PC-3 (cell line): ENCODE data around the gene MGA. TPM values are rescaled to one million over a fixed set of nuclear protein-coding genes. Genes with fewer than 3 reads are reported as not detected.

Source experiments
- ATAC-seq: fragments of 200-7000 bp; cut with Tn5 transposase; 2 replicates; pipeline ENCODE4 v1.9.1; 2020; ENCODE audit warnings: mild to moderate bottlenecking, moderate library complexity
- Bru-seq: library from RNA; stranded (reverse); fragments of 400-500 nt; gene quantifications from one replicate; lab custom pipeline; 2021; lab: Mats Ljungman, UMichigan
- BruChase-seq, 2 experiments: library from RNA; stranded (reverse); fragments of 400-500 nt; gene quantifications; one replicate each; lab custom pipeline; 2021; lab: Mats Ljungman, UMichigan
- BruUV-seq: library from RNA; stranded (reverse); fragments of 400-500 nt; replicated peaks from 2 replicates; lab custom pipeline; 2021; lab: Mats Ljungman, UMichigan
- CTCF ChIA-PET: fragments of 300-600 bp; sonication (Branson Sonifier 250); formaldehyde crosslinking; loops from one replicate; lab custom pipeline; 2022; ENCODE audit warnings: antibody characterized with exemption; lab: Charles Lee
- POLR2A ChIA-PET: fragments of 300-600 bp; sonication (Branson Sonifier 250); formaldehyde crosslinking; loops from one replicate; lab custom pipeline; 2022; ENCODE audit warnings: antibody characterized with exemption; ENCODE audit not compliant: unreplicated experiment; lab: Charles Lee
- DNase-seq: peaks from one replicate; pipeline ENCODE4 v3.0.0-alpha.2; 2015
- H2AFZ ChIP-seq: fragments of 300-600 bp; sonication (generic); 2 replicates; pipeline ENCODE4 v1.6.0; 2016; ENCODE audit warnings: antibody characterized with exemption, low read length
- H3F3A ChIP-seq: fragments of 300-600 bp; sonication (generic); one replicate; pipeline ENCODE4 v1.6.0; 2017; ENCODE audit warnings: antibody characterized with exemption, low read length, control low read depth, mild to moderate bottlenecking; ENCODE audit not compliant: unreplicated experiment
- H3K27ac ChIP-seq: fragments of 300-600 bp; sonication (generic); 2 replicates; pipeline ENCODE4 v1.5.1; 2016; ENCODE audit warnings: mild to moderate bottlenecking, low read length
- H3K27me3 ChIP-seq: fragments of 300-600 bp; sonication (generic); 2 replicates; pipeline ENCODE4 v1.6.1; 2016; ENCODE audit warnings: low read length, mixed read lengths
- H3K36me3 ChIP-seq: fragments of 300-600 bp; sonication (generic); 2 replicates; pipeline ENCODE4 v1.6.1; 2016; ENCODE audit warnings: low read depth, mixed run types, low read length, mixed read lengths
- H3K4me1 ChIP-seq: fragments of 300-600 bp; sonication (generic); 2 replicates; pipeline ENCODE4 v1.5.1; 2016; ENCODE audit warnings: low read length; ENCODE audit not compliant: insufficient read depth
- H3K4me2 ChIP-seq: fragments of 300-600 bp; sonication (generic); 2 replicates; pipeline ENCODE4 v1.6.0; 2016; ENCODE audit warnings: low read length
- H3K4me3 ChIP-seq: fragments of 300-600 bp; sonication (generic); 2 replicates; pipeline ENCODE4 v1.5.1; 2016; ENCODE audit warnings: mild to moderate bottlenecking, low read length, mixed read lengths
- H3K79me2 ChIP-seq: fragments of 300-600 bp; sonication (generic); 2 replicates; pipeline ENCODE4 v1.6.1; 2017; ENCODE audit warnings: low read length, mixed read lengths
- H3K9ac ChIP-seq: fragments of 300-600 bp; sonication (generic); 2 replicates; pipeline ENCODE4 v1.6.0; 2016; ENCODE audit warnings: mild to moderate bottlenecking, low read length
- H3K9me2 ChIP-seq: fragments of 300-600 bp; sonication (generic); replicated peaks from 2 replicates; pipeline ENCODE4 v1.6.1; 2016; ENCODE audit warnings: mixed run types, low read length, mixed read lengths
- H3K9me3 ChIP-seq: fragments of 300-600 bp; sonication (generic); 2 replicates; pipeline ENCODE4 v1.6.1; 2016; ENCODE audit warnings: low read length, mixed read lengths
- H4K20me1 ChIP-seq: fragments of 300-600 bp; sonication (generic); 2 replicates; pipeline ENCODE4 v1.6.1; 2016; ENCODE audit warnings: low read length, mixed read lengths
- CTCF ChIP-seq: fragments of 300-600 bp; sonication (generic); conservative IDR thresholded peaks from 2 replicates; pipeline ENCODE4 v1.5.1; 2017; ENCODE audit warnings: antibody characterized with exemption, low read depth, mild to moderate bottlenecking, low read length
- EZH2 ChIP-seq: fragments of 300-600 bp; sonication (generic); IDR thresholded peaks from one replicate; pipeline ENCODE4 v1.6.1; 2017; ENCODE audit warnings: antibody characterized with exemption, mild to moderate bottlenecking, low read length; ENCODE audit not compliant: unreplicated experiment
- EZH2phosphoT487 ChIP-seq: fragments of 300-600 bp; sonication (generic); IDR thresholded peaks from 2 replicates; pipeline ENCODE4 v1.6.1; 2018; ENCODE audit warnings: mild to moderate bottlenecking, antibody characterized with exemption, low read length, borderline replicate concordance
- intact Hi-C: fragments of 100-400 bp; cut with micrococcal nuclease; formaldehyde crosslinking; loops from 2 replicates; pipeline ENCODE4 v1.9.0; 2023
- long read RNA-seq: library from polyadenylated mRNA; unstranded; transcript quantifications from one replicate; pipeline ENCODE4 v2.0.0, GENCODE V29; 2021; ENCODE audit not compliant: unreplicated experiment
- total RNA-seq: library from RNA; depleted of rRNA; stranded (reverse); fragments of >200 nt; gene quantifications from 2 replicates; pipeline ENCODE4 v1.2.3, GENCODE V29; 2014; rRNA removed

MGA gene
- 19.0 and 21.2 TPM in 2 replicates for total RNA-seq
- Bru-seq, nascent RNA = percentile 87 among the genes with signal in this experiment
- percentile 88 among the genes with signal in this experiment for BruChase-seq, experiment 1, labeled RNA remaining after a 6-hour chase
- BruChase-seq, experiment 2, labeled RNA remaining after a 2-hour chase = percentile 89 among the genes with signal in this experiment
- long read RNA-seq, transcript MGA-208 (9 exons, 3,439 nt) = major isoform, 6 of 46 reads
- long read RNA-seq, partial matches to known transcripts = 15 of 46 reads
- long read RNA-seq, other reads (novel, unspliced or antisense) = 25 of 46 reads

- peak within 1 kb of the TSS; percentile 76 for H3K27ac ChIP-seq
- H3K36me3 ChIP-seq = no peaks in the 10 kb centered on the region
- no peaks in the 10 kb centered on the region for H3K9me3 ChIP-seq
- peaks cover 52% of the 10 kb centered on the region for H3K79me2 ChIP-seq
- TF ChIP-seq EZH2phosphoT487 = no peak
- TF ChIP-seq CTCF = peak; percentile 16; the same call in 1 of the 2 replicates
- ChIA-PET POLR2A (interaction anchor here (0.8 kb wide), 1 partner anchor 831 kb away, joined by 3 read pairs; the partner anchor contains the start of gene ZNF106), CTCF (interaction anchor here (0.7 to 1.1 kb wide), 3 partner anchors 57 to 75 kb away, joined by 4 to 5 read pairs (median 5); no protein-coding TSS in a partner anchor)
- intact Hi-C loops = loop anchor here (1.0 to 5.0 kb wide), 2 partner anchors 39 to 58 kb away; no protein-coding TSS in a partner anchor
- H3F3A ChIP-seq = no peaks in the 10 kb centered on the region
- ATAC-seq (peak; percentile 78), DNase-seq (peak; percentile 94)
- peaks cover 10% of the 10 kb centered on the region; the same call in 1 of the 2 replicates for H4K20me1 ChIP-seq
- H3K27me3 ChIP-seq = no peaks in the 10 kb centered on the region
- H3K4me2 ChIP-seq = peak within 1 kb of the TSS; percentile 86
- H3K4me1 ChIP-seq = peaks cover 31% of the 10 kb centered on the region
- H3K4me3 ChIP-seq = peak within 1 kb of the TSS; percentile 68
- TSS peak; percentile 53 for BruUV-seq
- peak within 1 kb of the TSS; percentile 76 for H2AFZ ChIP-seq
- peak within 1 kb of the TSS; percentile 75 for H3K9ac ChIP-seq
- H3K9me2 ChIP-seq = no peaks in the 10 kb centered on the region
Observed at GRCh38 chr15:41660235-41661077, at the start of gene MGA. MGA (plus strand) TSS chr15:41660405.

GRCh38 chr15:41620536-41621199, 39.5 kb upstream of the MGA start:
- peak overlapping the region; percentile 82 for H3K4me2 ChIP-seq
- BruUV-seq = TSS peak; percentile 57
- no peaks in the 10 kb centered on the region for H3F3A ChIP-seq
- peak overlapping the region; percentile 94 for H2AFZ ChIP-seq
- no peak overlapping the region for H3K27ac ChIP-seq
- H3K9me2 ChIP-seq = no peaks in the 10 kb centered on the region
- H3K4me1 ChIP-seq = peaks cover 14% of the 10 kb centered on the region; the same call in 1 of the 2 replicates
- no peaks in the 10 kb centered on the region for H4K20me1 ChIP-seq
- H3K27me3 ChIP-seq = no peaks in the 10 kb centered on the region
- no peaks in the 10 kb centered on the region for H3K9me3 ChIP-seq
- intact Hi-C loops = loop anchor here (1.0 kb wide), 1 partner anchor 40 kb away; the partner anchor contains the start of gene MGA
- ChIA-PET POLR2A (no interaction called here), CTCF (no interaction called here)
- ATAC-seq (no peak), DNase-seq (no peak)
- peak overlapping the region; percentile 30 for H3K9ac ChIP-seq
- TF ChIP-seq EZH2phosphoT487 = no peak
- no peak for TF ChIP-seq CTCF
- TF ChIP-seq EZH2 = no peak
- H3K36me3 ChIP-seq = no peaks in the 10 kb centered on the region
- peaks cover 9% of the 10 kb centered on the region; the same call in 1 of the 2 replicates for H3K79me2 ChIP-seq
- H3K4me3 ChIP-seq = peak overlapping the region; percentile 62
